HepG2 (cell line): Measurements from ENCODE around the gene ATG16L2. TPM values are rescaled to one million over a fixed set of nuclear protein-coding genes. Genes with fewer than 3 reads are reported as not detected.

Experiments used
- ASH2L ChIP-seq: fragments of 300-600, 200-600 bp; sonication (generic); IDR thresholded peaks from 2 replicates; pipeline ENCODE4 v1.7.0; 2017; ENCODE audit warnings: low read depth, mild to moderate bottlenecking, moderate library complexity, mixed read lengths, low read length; ENCODE audit not compliant: insufficient read length
- CENPBD1 ChIP-seq: sonication (generic); formaldehyde crosslinking; IDR thresholded peaks from 2 replicates; pipeline ENCODE4 v1.8.0; 2022; ENCODE audit warnings: missing genetic modification reagents, low read depth, mild to moderate bottlenecking, borderline replicate concordance
- DBP ChIP-seq: sonication (generic); formaldehyde crosslinking; IDR thresholded peaks from 2 replicates; pipeline ENCODE4 v1.4.0; 2020; ENCODE audit warnings: missing genetic modification reagents; ENCODE audit errors: not compliant biosample characterization
- DNMT1 ChIP-seq: sonication (generic); formaldehyde crosslinking; IDR thresholded peaks from 2 replicates; pipeline ENCODE4 v1.5.1; 2020; ENCODE audit warnings: mild to moderate bottlenecking, missing genetic modification reagents
- GABPB1 ChIP-seq: IDR thresholded peaks from 2 replicates; pipeline ENCODE4 v1.6.1; 2016; ENCODE audit warnings: mild to moderate bottlenecking, missing genetic modification reagents, moderate library complexity, missing compliant biosample characterization
- KLF13 ChIP-seq: sonication (generic); formaldehyde crosslinking; IDR thresholded peaks from 2 replicates; pipeline ENCODE4 v1.4.0; 2020; ENCODE audit warnings: mild to moderate bottlenecking, missing genetic modification reagents
- MED1 ChIP-seq: sonication (generic); formaldehyde crosslinking; IDR thresholded peaks from 2 replicates; pipeline ENCODE4 v1.4.0; 2020; ENCODE audit warnings: missing genetic modification reagents
- MYNN ChIP-seq: sonication (generic); formaldehyde crosslinking; IDR thresholded peaks from 2 replicates; pipeline ENCODE4 v1.4.0; 2020; ENCODE audit warnings: mild to moderate bottlenecking, low read depth, missing genetic modification reagents
- RAD21 ChIP-seq: fragments of 450-650 bp; formaldehyde crosslinking; IDR thresholded peaks from 2 replicates; pipeline ENCODE4 v1.5.0; 2020; ENCODE audit warnings: mild to moderate bottlenecking
- RBM39 ChIP-seq: fragments of 200-400 bp; formaldehyde crosslinking; IDR thresholded peaks from one replicate; pipeline ENCODE4 v1.6.1; 2018; ENCODE audit warnings: antibody characterized with exemption, mild to moderate bottlenecking, low read depth, low read length; ENCODE audit not compliant: poor library complexity, severe bottlenecking
- SALL2 ChIP-seq: sonication (generic); formaldehyde crosslinking; IDR thresholded peaks from 2 replicates; pipeline ENCODE4 v1.8.1; 2023; ENCODE audit warnings: mild to moderate bottlenecking, missing genetic modification reagents, inconsistent platforms
- TRAFD1 ChIP-seq: sonication (generic); formaldehyde crosslinking; IDR thresholded peaks from 2 replicates; pipeline ENCODE4 v1.5.1; 2020; ENCODE audit warnings: missing genetic modification reagents, mild to moderate bottlenecking, borderline replicate concordance
- ZNF33A ChIP-seq: sonication (generic); formaldehyde crosslinking; IDR thresholded peaks from 2 replicates; pipeline ENCODE4 v1.5.1; 2020; ENCODE audit warnings: missing genetic modification reagents, mild to moderate bottlenecking, moderate library complexity, borderline replicate concordance
- ZNF407 ChIP-seq: sonication (generic); formaldehyde crosslinking; IDR thresholded peaks from one replicate; pipeline ENCODE4 v1.5.1; 2020; ENCODE audit warnings: mild to moderate bottlenecking, missing genetic modification reagents; ENCODE audit errors: not compliant biosample characterization
- ZNF468 ChIP-seq: sonication (generic); formaldehyde crosslinking; IDR thresholded peaks from 2 replicates; pipeline ENCODE4 v1.8.0; 2022; ENCODE audit warnings: mild to moderate bottlenecking, moderate library complexity, missing genetic modification reagents
- ZNF772 ChIP-seq: sonication (generic); formaldehyde crosslinking; IDR thresholded peaks from 2 replicates; pipeline ENCODE4 v1.5.0; 2020; ENCODE audit warnings: mild to moderate bottlenecking, missing genetic modification reagents
- polyA plus RNA-seq, 8 experiments: library from polyadenylated mRNA; depleted of rRNA in 3 of 8; stranded (reverse) in 7 of 8; unstranded in 1 of 8; fragments of >200 nt; fragmentation: Illumina TruSeq in 4 of 8; extraction: Trizol in 4 of 8; gene quantifications; 2 replicates each; pipeline versions ENCODE4 v1.2.1 to v1.2.3, GENCODE V29; 2011 to 2016; ENCODE audit warnings: low read depth in 4 of 8, missing spikeins in 1 of 8, mixed read lengths in 1 of 8; ENCODE audit not compliant: insufficient read depth in 1 of 8
- total RNA-seq, 5 experiments: library from RNA; depleted of rRNA; stranded (reverse); fragments of >200 nt; fragmentation: Illumina TruSeq; extraction: Trizol; gene quantifications; 2 replicates each; pipeline ENCODE4 v1.2.3, GENCODE V29; 2016; ENCODE audit warnings: low read depth in 1 of 5

The ATG16L2 gene
- total and polyA plus RNA-seq, 2 of the 13 experiments (the other 11 are each of a cell fraction or from before 2014, with no cell fraction given), result 6.2 to 14.8 TPM

GRCh38 chr11:72786305-72787215, 27.7 kb upstream of the ATG16L2 start (continued):
- TF ChIP-seq KLF13 (CRISPR knock-in tag) (no peak), SALL2 (CRISPR knock-in tag) (no peak), CENPBD1 (CRISPR knock-in tag) (no peak), ASH2L (no peak), ZNF468 (CRISPR knock-in tag) (no peak), TRAFD1 (CRISPR knock-in tag) (no peak), ZNF407 (CRISPR knock-in tag) (no peak), MYNN (CRISPR knock-in tag) (no peak), DBP (no peak), MED1 (CRISPR knock-in tag) (peak; percentile 59), DNMT1 (0 out of 2 replicates have a peak, but pooled peaks have one; percentile 59), RAD21 (CRISPR knock-in tag) (no peak), GABPB1 (CRISPR knock-in tag) (0 out of 2 replicates have a peak, but pooled peaks have one; percentile 40), ZNF33A (CRISPR knock-in tag) (no peak), ZNF772 (CRISPR knock-in tag) (peak; percentile 30; the same call in 1 of the 2 replicates), RBM39 (no peak)
